Cortex of kidney (tissue), 1 donor: ENCODE data around the gene TMEM138.

Source experiments
- DNase-seq: peaks from one replicate; lab custom pipeline; 2025; lab: John Stamatoyannopoulos, UW

The TMEM138 gene

GRCh38 chr11:61406991-61407728 is 45.0 kb downstream of the TMEM138 start:
- no peak for DNase-seq

GRCh38 chr11:61411589-61411988 is 49.4 kb downstream of the TMEM138 start:
- DNase-seq: no peak

GRCh38 chr11:61413496-61413895 is 51.3 kb downstream of the TMEM138 start:
- no peak for DNase-seq

GRCh38 chr11:61414547-61414946 is 52.4 kb downstream of the TMEM138 start:
- no peak for DNase-seq

DNA sequence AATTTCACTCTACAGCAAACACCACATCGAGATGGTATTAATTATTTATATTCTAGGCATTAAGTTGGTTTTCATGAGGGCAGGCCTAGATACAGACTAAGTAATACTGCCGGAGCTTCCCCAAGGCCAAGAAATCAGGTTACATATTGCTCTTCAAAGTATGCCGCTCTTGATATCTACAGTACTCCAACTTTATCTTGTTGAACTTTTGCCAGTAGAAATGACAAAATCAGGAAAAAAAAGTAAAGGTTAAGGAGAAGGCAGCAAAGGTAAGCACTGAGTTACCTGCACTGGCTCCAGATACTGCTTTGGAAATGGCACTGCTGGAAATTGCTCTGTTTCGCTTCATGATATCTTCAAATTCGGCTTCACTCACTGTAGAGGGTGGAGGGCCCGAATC is 53.2 kb downstream of the TMEM138 start:
- no peak for DNase-seq

DNA sequence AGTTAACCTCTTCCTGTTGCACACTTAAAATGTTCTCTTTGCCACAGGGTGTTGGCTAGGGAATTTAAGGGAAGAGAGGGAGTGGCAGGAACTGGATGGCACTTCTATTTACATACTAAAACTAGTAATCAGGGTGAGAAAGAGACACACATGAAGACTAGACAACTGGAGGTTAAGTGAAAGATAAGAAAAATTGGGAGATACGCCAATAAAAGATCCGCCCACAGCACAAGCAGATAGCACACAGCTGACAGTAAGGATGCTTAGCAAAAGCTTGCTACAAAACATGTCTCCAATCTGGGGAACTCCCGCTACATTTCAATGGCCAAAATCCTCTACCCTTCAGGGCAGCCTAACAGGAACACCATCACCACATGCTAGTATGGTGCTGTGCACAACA is 54.8 kb downstream of the TMEM138 start:
- DNase-seq: no peak

- no peak for DNase-seq
Observed at GRCh38 chr11:61417670-61418069, 55.5 kb downstream of the TMEM138 start.

- no peak for DNase-seq
Observed at GRCh38 chr11:61418136-61418535, 56.0 kb downstream of the TMEM138 start.
